HG02798 (cell line): Measurements from ENCODE around the gene STX8.
"Not testable (repeated sequence)": the region's sequence is repeated elsewhere in the genome, so short reads cannot be mapped to it uniquely, and the experiment has no call there.

Source experiments
- ATAC-seq: cut with Tn5 transposase; IDR thresholded peaks from one replicate; pipeline ENCODE4 v1.9.1; 2021; ENCODE audit warnings: mild to moderate bottlenecking; ENCODE audit not compliant: unreplicated experiment, poor library complexity

Gene STX8

GRCh38 chr17:9408868-9409829, 166.5 kb downstream of the STX8 start:
- no peak for ATAC-seq

- no peak for ATAC-seq
Observed at GRCh38 chr17:9408381-9408780, 167.2 kb downstream of the STX8 start.

GRCh38 chr17:9406046-9406606, 169.5 kb downstream of the STX8 start:
- no peak for ATAC-seq

GRCh38 chr17:9403257-9403656, 172.4 kb downstream of the STX8 start:
- no peak for ATAC-seq

- ATAC-seq, result no peak
Observed at GRCh38 chr17:9402590-9403199, 172.9 kb downstream of the STX8 start.

GRCh38 chr17:9401434-9401833, 174.2 kb downstream of the STX8 start:
- no peak for ATAC-seq

GRCh38 chr17:9389111-9389527, 186.5 kb downstream of the STX8 start:
- ATAC-seq, result peak; percentile 90

GRCh38 chr17:9386401-9386800, 189.2 kb downstream of the STX8 start:
- ATAC-seq, result no peak

- no peak for ATAC-seq
Observed at GRCh38 chr17:9383826-9384225, 191.8 kb downstream of the STX8 start.

GRCh38 chr17:9382626-9383025, 193.0 kb downstream of the STX8 start:
- no peak for ATAC-seq

- ATAC-seq, result no peak
Observed at GRCh38 chr17:9381068-9381467, 194.6 kb downstream of the STX8 start.

- ATAC-seq, result no peak
Observed at GRCh38 chr17:9380361-9380760, 195.3 kb downstream of the STX8 start.

- ATAC-seq, result not testable (repeated sequence)
Observed at GRCh38 chr17:9376177-9376576, 199.4 kb downstream of the STX8 start.

- no peak for ATAC-seq
Observed at GRCh38 chr17:9371019-9371418, 204.6 kb downstream of the STX8 start.

GRCh38 chr17:9370467-9370866, 205.2 kb downstream of the STX8 start:
- ATAC-seq, result no peak

GRCh38 chr17:9368631-9369030, 207.0 kb downstream of the STX8 start:
- ATAC-seq, result no peak

- ATAC-seq, result no peak
Observed at GRCh38 chr17:9367156-9367555, 208.5 kb downstream of the STX8 start.

- ATAC-seq, result no peak
Observed at GRCh38 chr17:9364837-9365430, 210.7 kb downstream of the STX8 start.

GRCh38 chr17:9363440-9364350, 211.9 kb downstream of the STX8 start:
- ATAC-seq, result no peak
